PFSK-1 (cell line): Measurements from ENCODE around the gene FYB1.

Experiments
- FOXP2 ChIP-seq: optimal IDR thresholded peaks from 2 replicates; pipeline ENCODE3; 2011; ENCODE audit warnings: borderline replicate concordance, control low read depth, inconsistent platforms; ENCODE audit not compliant: insufficient read depth; ENCODE audit errors: extremely low read length, extremely low read depth
- POLR2AphosphoS5 ChIP-seq: IDR thresholded peaks from 2 replicates; pipeline ENCODE4 v1.6.1; 2012; ENCODE audit warnings: low read depth, mild to moderate bottlenecking, control low read depth, low read length, moderate library complexity
- SIN3A ChIP-seq: IDR thresholded peaks from 2 replicates; pipeline ENCODE4 v1.6.1; 2012; ENCODE audit warnings: mild to moderate bottlenecking, low read length, moderate library complexity, borderline replicate concordance; ENCODE audit not compliant: insufficient read depth
- TAF1 ChIP-seq: IDR thresholded peaks from 2 replicates; pipeline ENCODE4 v1.6.1; 2012; ENCODE audit warnings: low read length, control low read depth, borderline replicate concordance; ENCODE audit not compliant: insufficient read depth
- TF ChIP-seq, protein P1 (sequence below), 2 experiments: IDR thresholded peaks; 2 replicates each; pipeline versions ENCODE4 v1.6.1 to v1.8.0; 2011 to 2012; ENCODE audit warnings: low read depth in 2 of 2, low read length in 2 of 2, control low read depth in 1 of 2, inconsistent platforms in 1 of 2, mild to moderate bottlenecking in 1 of 2, moderate library complexity in 1 of 2; ENCODE audit not compliant: insufficient read depth in 1 of 2

The FYB1 gene

DNA sequence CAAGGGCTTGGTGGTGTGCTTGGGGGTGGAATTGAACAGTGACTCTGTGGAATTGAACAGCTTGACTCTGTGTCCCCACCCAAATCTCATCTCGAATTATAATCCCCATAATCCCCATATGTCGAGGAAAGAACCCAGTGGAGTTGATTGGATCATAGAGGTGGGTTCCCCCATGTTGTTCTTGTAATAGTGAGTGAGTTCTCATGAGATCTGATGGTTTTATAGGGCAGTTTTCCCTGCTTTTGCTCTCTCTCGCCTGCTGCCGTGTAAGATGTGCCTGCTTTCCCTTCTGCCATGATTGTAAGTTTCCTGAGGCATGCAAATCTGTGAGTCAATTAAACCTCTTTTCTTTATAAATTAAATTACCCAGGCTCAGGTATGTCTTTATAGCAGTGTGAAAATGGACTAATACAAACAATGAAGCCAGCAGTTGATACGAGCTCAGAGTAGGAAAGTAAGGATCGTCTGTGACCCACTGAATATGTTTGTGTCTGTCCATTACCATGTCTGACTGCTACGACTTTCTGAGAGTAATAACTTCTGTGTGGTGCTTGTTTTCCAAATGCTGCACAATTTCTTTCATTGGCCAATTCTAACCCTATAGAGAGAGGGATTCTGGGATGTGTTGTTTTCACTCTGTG lies 127.3 kb downstream of the FYB1 start:
- no peak for TF ChIP-seq FOXP2
- TF ChIP-seq, protein P1, sequence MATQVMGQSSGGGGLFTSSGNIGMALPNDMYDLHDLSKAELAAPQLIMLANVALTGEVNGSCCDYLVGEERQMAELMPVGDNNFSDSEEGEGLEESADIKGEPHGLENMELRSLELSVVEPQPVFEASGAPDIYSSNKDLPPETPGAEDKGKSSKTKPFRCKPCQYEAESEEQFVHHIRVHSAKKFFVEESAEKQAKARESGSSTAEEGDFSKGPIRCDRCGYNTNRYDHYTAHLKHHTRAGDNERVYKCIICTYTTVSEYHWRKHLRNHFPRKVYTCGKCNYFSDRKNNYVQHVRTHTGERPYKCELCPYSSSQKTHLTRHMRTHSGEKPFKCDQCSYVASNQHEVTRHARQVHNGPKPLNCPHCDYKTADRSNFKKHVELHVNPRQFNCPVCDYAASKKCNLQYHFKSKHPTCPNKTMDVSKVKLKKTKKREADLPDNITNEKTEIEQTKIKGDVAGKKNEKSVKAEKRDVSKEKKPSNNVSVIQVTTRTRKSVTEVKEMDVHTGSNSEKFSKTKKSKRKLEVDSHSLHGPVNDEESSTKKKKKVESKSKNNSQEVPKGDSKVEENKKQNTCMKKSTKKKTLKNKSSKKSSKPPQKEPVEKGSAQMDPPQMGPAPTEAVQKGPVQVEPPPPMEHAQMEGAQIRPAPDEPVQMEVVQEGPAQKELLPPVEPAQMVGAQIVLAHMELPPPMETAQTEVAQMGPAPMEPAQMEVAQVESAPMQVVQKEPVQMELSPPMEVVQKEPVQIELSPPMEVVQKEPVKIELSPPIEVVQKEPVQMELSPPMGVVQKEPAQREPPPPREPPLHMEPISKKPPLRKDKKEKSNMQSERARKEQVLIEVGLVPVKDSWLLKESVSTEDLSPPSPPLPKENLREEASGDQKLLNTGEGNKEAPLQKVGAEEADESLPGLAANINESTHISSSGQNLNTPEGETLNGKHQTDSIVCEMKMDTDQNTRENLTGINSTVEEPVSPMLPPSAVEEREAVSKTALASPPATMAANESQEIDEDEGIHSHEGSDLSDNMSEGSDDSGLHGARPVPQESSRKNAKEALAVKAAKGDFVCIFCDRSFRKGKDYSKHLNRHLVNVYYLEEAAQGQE (IDR thresholded peaks at IDR 0.05; ENCODE audit: insufficient read depth in 1 of 2, low read depth in 2 of 2, low read length in 2 of 2): no peak
- no peak for TF ChIP-seq POLR2AphosphoS5
- TF ChIP-seq SIN3A: no peak
- no peak for TF ChIP-seq TAF1

DNA sequence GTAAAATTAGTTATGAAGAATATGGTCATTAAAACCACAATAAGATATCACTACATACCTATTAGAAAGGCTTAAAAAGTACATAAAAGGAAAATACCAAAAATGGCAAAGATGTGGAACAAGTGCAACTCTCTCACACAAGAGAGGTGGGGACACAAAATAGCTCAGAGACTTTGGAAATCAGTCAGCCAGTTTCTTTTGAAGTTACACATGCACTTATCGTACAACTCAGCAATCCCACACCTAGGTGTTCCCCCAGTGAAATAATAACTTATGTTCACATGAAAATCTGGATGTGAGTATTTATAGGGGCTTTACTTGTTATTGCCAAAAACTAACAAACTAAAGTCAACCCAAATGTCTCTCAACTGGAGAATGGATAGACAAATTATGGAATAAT lies 135.4 kb downstream of the FYB1 start:
- TF ChIP-seq POLR2AphosphoS5 (no peak), SIN3A (no peak), TAF1 (no peak), FOXP2 (no peak)
- TF ChIP-seq, protein P1 (IDR thresholded peaks at IDR 0.05; ENCODE audit: insufficient read depth in 1 of 2, low read depth in 2 of 2, low read length in 2 of 2): no peak

DNA sequence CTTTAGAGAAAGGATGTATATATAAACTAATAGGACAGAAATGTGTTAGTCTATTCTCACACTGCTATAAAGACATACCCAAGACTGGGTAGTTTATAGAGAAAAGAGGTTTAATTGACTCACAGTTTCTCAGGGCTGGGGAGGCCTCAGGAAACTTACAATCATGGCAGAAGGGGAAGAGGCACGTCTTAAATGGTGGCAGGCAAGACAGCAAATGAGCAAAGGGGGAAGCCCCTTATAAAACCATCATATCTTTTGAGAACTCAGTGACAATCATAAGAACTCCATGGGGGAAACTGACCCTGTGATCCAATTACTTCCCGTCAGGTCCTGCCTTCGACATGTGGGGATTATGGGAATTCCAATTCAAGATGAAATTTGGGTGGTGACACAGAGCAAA lies 136.4 kb downstream of the FYB1 start:
- no peak for TF ChIP-seq TAF1
- no peak for TF ChIP-seq FOXP2
- no peak for TF ChIP-seq SIN3A
- TF ChIP-seq POLR2AphosphoS5: no peak
- TF ChIP-seq, protein P1 (IDR thresholded peaks at IDR 0.05; ENCODE audit: insufficient read depth in 1 of 2, low read depth in 2 of 2, low read length in 2 of 2): no peak

DNA sequence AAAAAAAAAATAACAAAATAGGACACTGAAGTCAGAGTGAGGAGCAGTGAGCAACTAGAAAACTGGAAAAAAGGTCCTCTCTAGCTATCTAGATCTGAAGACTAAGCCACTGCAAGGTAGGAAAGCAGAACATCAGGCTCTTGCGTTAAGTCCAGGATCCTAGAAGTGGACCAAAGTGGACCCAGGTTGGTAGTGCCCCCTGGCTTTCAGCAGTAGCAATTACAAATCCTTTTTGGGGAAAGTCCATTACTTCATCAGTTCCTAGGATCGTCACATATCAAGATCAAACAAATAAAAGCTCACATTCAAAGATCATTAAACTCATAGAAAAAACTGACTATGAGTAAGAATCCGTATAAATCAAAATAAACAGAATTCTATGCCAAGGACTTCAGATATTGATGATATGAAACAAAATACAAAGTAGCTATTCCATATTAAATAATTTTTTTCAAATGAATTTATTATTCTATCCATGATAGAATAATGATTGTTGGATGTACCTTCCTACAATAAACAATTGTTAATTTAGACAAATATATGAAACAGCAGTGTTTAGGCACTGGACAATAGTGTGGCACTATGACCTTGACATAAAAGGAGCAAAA lies 138.7 kb downstream of the FYB1 start:
- TF ChIP-seq FOXP2 (no peak), POLR2AphosphoS5 (no peak), SIN3A (no peak), TAF1 (no peak)
- TF ChIP-seq, protein P1 (IDR thresholded peaks at IDR 0.05; ENCODE audit: insufficient read depth in 1 of 2, low read depth in 2 of 2, low read length in 2 of 2): no peak
